T47D (cell line): ENCODE measurements around the gene LRRK1.

Source experiments
- DNase-seq, 2 experiments: peaks; one replicate each; pipeline versions ENCODE4 v3.0.0 to v3.0.0-alpha.2; 2011 to 2012; ENCODE audit warnings: low read depth in 1 of 2, low spot score in 1 of 2
- JUND ChIP-seq: IDR thresholded peaks from 2 replicates; pipeline ENCODE4 v1.6.1; 2012; ENCODE audit warnings: low read depth
- in situ Hi-C: cut with HindIII; loops from 2 replicates; pipeline ENCODE4 v1.10.0; 2016; ENCODE audit warnings: low sequenced_read_pairs, low pct_unique_long_range_greater_than_20kb

Gene LRRK1

GRCh38 chr15:101078669-101079323 lies 159.6 kb downstream of the LRRK1 start:
- no peak for DNase-seq
- no peak for TF ChIP-seq JUND
- in situ Hi-C loops: no loop called here

GRCh38 chr15:101081900-101082299 lies 162.7 kb downstream of the LRRK1 start:
- no peak for TF ChIP-seq JUND

GRCh38 chr15:101083336-101084045 lies 164.3 kb downstream of the LRRK1 start:
- in situ Hi-C loops: no loop called here
- DNase-seq: no peak
- no peak for TF ChIP-seq JUND

More at GRCh38 chr15:101081900-101082299, 162.7 kb downstream of the LRRK1 start:
- in situ Hi-C loops: no loop called here
- no peak for DNase-seq

GRCh38 chr15:101084801-101085200 lies 165.6 kb downstream of the LRRK1 start:
- TF ChIP-seq JUND: no peak
- in situ Hi-C loops: no loop called here
- DNase-seq: no peak

- in situ Hi-C loops: no loop called here
- no peak for DNase-seq
- no peak for TF ChIP-seq JUND
Observed at GRCh38 chr15:101085311-101085700, 166.1 kb downstream of the LRRK1 start.

- TF ChIP-seq JUND: no peak
- DNase-seq: no peak
- in situ Hi-C loops: no loop called here
Observed at GRCh38 chr15:101086394-101087171, 167.4 kb downstream of the LRRK1 start.

- TF ChIP-seq JUND: no peak
- in situ Hi-C loops: no loop called here
- DNase-seq: no peak
Observed at GRCh38 chr15:101087172-101087769, 168.1 kb downstream of the LRRK1 start.

GRCh38 chr15:101088271-101088670 lies 169.1 kb downstream of the LRRK1 start:
- no peak for DNase-seq
- TF ChIP-seq JUND: no peak
- in situ Hi-C loops: no loop called here

GRCh38 chr15:101088788-101089578 lies 169.8 kb downstream of the LRRK1 start:
- in situ Hi-C loops: no loop called here
- TF ChIP-seq JUND: no peak
- peak; percentile 67 to 71 for DNase-seq

GRCh38 chr15:101089579-101090427 lies 170.6 kb downstream of the LRRK1 start:
- TF ChIP-seq JUND: no peak
- in situ Hi-C loops: no loop called here
- no peak for DNase-seq

GRCh38 chr15:101090428-101090790 lies 171.3 kb downstream of the LRRK1 start:
- in situ Hi-C loops: no loop called here
- no peak for DNase-seq
- TF ChIP-seq JUND: no peak
